ENCODE results near the gene LHX4.

LHX4 gene

GRCh38 chr1:180246579-180246978, 16.5 kb downstream of the LHX4 start:
- no peak for DNase-seq

GRCh38 chr1:180247061-180247460, 17.0 kb downstream of the LHX4 start:
- no peak for DNase-seq

- DNase-seq, result no peak
These were observed 17.5 kb downstream of the LHX4 start for GRCh38 chr1:180247580-180247979.

- no peak for DNase-seq
These were observed 18.1 kb downstream of the LHX4 start for GRCh38 chr1:180248176-180248575.

GRCh38 chr1:180248731-180249681, 18.9 kb downstream of the LHX4 start:
- DNase-seq, result peak; percentile 50

- DNase-seq, result no peak
These were observed 19.8 kb downstream of the LHX4 start for GRCh38 chr1:180249725-180250498.

GRCh38 chr1:180250499-180250770, 20.4 kb downstream of the LHX4 start:
- no peak for DNase-seq

GRCh38 chr1:180250883-180251509, 20.9 kb downstream of the LHX4 start:
- no peak for DNase-seq

GRCh38 chr1:180251526-180252305, 21.7 kb downstream of the LHX4 start:
- DNase-seq, result no peak

- peak; percentile 91 for DNase-seq
These were observed 22.8 kb downstream of the LHX4 start for GRCh38 chr1:180252638-180253536.

GRCh38 chr1:180253585-180254495, 23.8 kb downstream of the LHX4 start:
- DNase-seq, result no peak

- no peak for DNase-seq
These were observed 24.4 kb downstream of the LHX4 start for GRCh38 chr1:180254496-180254819.

- no peak for DNase-seq
These were observed 24.8 kb downstream of the LHX4 start for GRCh38 chr1:180254854-180255253.

GRCh38 chr1:180255536-180256340, 25.7 kb downstream of the LHX4 start:
- DNase-seq, result no peak

- no peak for DNase-seq
These were observed 26.4 kb downstream of the LHX4 start for GRCh38 chr1:180256341-180257027.

GRCh38 chr1:180257028-180257386, 26.9 kb downstream of the LHX4 start:
- no peak for DNase-seq

GRCh38 chr1:180257486-180257885, 27.4 kb downstream of the LHX4 start:
- DNase-seq, result no peak

- DNase-seq, result no peak
These were observed 28.2 kb downstream of the LHX4 start for GRCh38 chr1:180258290-180258689.

- no peak for DNase-seq
These were observed 28.9 kb downstream of the LHX4 start for GRCh38 chr1:180258935-180259334.

Data from stimulated activated CD8-positive, alpha-beta memory T cell treated with anti-CD3 and anti-CD28 coated beads, Interleukin-4, amount 100 ng/mL, for 48 hours (primary cell).